Fibroblast of skin of left biceps (primary cell): ENCODE data around the gene JPT2.
"Not testable (repeated sequence)": the region's sequence is repeated elsewhere in the genome, so short reads cannot be mapped to it uniquely, and the experiment has no call there.

ENCODE experiments used
- DNase-seq, 2 experiments: peaks; one replicate each; pipeline ENCODE4 v3.0.0-alpha.2; 2013; ENCODE audit warnings: low read depth in 2 of 2

The JPT2 gene

DNA sequence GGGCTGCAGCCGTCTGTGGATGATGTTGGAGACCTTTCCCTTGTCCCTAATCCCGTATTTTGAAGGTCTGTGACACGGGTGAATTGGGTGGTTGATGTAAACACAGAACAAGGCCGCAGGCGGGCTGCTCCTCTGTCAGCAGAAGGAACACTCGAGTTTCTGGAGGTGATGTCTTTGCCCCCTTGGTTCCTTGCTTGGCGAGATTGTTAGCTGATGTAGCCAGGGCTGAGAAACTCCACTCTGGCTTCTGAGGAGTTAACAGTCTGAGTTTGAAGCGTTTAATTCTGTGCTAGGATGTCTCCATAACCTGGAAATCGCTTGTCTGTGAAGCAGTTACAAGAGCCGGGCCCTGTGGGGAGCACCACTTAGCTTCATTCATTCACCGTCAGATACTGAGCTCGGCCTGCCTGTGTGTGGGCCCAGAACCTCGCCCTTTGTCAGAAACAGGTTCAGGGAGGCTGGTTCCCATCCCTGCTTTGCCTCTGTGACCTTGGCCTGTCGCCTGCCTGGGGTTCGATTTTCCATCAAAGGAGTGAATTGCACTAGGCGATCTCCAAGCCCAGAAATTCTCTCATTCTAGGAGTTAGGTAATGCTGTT, 29.2 kb downstream of the JPT2 start:
- DNase-seq = no peak

GRCh38 chr16:1708083-1708767, 30.1 kb downstream of the JPT2 start:
- no peak for DNase-seq

- DNase-seq = no peak
Observed at GRCh38 chr16:1708768-1709180, 30.7 kb downstream of the JPT2 start.

DNA sequence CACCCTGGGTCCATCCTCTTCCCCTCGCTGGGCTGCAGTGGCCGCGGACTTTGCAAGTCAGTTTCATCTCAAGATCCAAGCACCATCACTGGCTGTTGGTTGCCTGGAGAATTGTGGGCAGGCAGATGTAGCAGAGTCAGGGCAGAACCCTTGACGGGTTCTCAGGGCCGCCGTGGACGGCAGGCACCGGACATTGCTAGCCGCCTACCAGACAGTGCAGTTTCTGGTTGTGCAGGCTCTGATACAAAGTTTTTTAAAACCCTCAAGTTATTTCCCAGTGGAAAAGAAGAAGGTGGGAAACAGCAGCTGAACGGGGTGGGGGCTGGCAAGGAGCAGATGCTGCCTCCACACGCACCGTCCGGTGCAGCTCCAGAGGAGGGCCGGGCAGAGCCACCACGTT, 31.3 kb downstream of the JPT2 start:
- DNase-seq = no peak

GRCh38 chr16:1710811-1711507, 32.9 kb downstream of the JPT2 start:
- DNase-seq = no peak

GRCh38 chr16:1712791-1713261, 34.7 kb downstream of the JPT2 start:
- no peak for DNase-seq

- no peak for DNase-seq
Observed at GRCh38 chr16:1713331-1713730, 35.3 kb downstream of the JPT2 start.

GRCh38 chr16:1713933-1714332, 35.9 kb downstream of the JPT2 start:
- no peak for DNase-seq

- no peak for DNase-seq
Observed at GRCh38 chr16:1715220-1715619, 37.1 kb downstream of the JPT2 start.

GRCh38 chr16:1718236-1718635, 40.2 kb downstream of the JPT2 start:
- DNase-seq = not testable (repeated sequence)

DNA sequence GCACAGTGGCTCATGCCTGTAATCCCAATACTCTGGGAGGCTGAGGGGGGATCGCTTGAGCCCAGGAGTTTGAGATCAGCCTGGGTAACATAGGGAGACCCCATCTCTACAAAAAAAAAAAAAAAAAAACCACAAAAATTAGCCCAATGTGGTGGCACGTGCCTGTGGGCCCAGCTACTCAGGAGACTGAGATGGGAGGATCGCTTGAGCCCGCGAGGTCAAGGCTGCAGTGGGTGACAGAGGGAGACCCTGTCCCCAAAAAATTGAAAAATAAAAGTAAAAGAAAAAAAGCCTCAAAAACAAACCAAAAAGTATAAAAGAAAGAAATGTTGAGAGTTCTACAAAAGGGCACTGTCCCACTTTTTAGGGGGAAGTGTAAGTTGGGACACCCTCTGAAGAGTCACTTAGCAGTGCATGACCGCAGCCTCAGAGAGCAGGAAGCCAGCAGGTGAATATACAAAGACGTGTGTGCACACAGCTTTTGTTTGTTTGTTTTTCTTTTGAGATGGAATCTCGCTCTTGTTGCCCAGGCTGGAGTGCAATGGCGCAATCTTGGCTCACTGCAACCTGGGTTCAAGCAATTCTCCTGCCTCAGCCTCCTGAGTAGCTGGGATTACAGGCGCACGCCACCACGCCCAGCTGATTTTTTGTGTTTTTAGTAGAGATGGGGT, 41.6 kb downstream of the JPT2 start:
- DNase-seq = not testable (repeated sequence)

GRCh38 chr16:1721372-1721771, 43.3 kb downstream of the JPT2 start:
- DNase-seq = no peak

DNA sequence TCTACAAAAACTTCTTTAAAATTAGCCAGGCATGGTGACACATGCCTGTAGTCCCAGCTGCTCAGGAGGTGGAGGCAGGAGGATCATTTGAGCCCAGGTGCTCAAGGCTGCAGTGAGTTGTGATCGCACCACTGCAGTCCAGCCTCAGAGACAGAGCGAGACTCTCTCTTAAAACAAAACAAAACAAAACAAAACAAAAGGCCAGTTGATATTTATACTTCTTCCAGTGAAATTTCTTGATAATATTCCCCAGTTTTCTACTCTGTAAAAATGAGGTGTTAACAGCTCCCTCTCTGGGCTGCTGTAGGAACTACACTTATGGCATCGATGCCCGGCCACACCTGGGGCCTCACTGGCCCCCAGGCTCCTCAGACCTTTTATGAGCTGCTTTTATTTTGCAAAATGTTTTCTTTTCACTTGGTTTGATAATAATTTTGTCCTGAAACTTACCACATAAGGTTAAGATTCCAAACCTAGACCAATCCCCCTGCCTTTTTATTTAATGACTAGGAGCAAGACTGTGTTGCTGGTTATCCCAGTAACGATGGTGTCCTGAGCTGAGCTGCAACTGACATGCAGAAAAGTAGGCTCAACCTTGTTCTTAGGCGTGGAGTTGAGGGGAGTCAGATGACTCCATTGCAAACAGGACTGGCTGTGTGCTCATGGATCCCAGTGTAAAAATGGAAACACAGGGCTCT, 45.5 kb downstream of the JPT2 start:
- no peak for DNase-seq

GRCh38 chr16:1724491-1724890, 46.4 kb downstream of the JPT2 start:
- no peak for DNase-seq

- no peak for DNase-seq
Observed at GRCh38 chr16:1726661-1727502, 48.8 kb downstream of the JPT2 start.

DNA sequence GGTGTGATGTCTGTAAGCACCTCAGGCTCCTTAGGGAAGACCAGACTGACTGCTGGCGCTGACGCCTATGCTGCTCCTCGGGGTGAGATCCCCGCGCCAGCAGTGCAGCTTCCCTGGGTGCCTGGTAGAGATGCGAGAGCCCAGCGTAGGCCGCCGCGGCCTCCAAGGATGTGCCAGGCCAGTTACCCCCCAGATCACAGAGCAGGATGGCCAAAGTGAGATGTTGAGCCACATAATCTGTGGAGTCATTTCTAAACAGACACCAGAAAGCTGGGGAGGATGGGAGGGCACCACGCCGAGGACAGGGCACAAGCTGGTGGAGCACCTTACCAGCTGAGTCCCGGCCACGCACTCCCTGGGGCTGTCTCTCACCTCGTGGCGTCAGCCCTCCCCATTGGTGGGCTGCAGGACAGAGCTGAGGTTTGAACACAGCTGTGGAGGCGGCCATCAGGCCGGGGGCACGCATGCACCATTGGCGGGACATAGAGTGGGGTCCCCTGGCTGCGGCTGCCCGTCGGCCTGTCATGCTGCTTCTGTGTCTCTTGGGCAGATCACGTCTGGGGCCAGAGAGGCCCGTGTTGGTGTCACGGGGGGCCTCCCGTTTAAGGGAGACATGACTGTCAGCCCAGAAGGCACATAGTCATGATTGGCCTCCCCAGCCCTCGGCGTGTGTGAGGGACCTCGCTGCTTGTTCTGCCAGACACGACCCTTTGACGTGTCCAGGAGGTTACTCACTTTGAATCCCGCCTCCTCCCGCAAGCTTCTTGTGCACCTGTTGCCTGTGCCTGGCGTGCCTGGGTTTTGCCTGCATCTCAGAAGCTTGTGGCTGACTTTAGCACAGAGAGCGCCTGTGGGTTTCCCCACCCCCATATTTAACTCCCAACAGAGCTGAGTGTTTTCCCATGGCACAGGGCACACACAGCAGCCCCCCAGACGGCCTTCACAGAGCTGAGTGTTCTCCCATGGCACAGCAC, 49.9 kb downstream of the JPT2 start:
- no peak for DNase-seq

DNA sequence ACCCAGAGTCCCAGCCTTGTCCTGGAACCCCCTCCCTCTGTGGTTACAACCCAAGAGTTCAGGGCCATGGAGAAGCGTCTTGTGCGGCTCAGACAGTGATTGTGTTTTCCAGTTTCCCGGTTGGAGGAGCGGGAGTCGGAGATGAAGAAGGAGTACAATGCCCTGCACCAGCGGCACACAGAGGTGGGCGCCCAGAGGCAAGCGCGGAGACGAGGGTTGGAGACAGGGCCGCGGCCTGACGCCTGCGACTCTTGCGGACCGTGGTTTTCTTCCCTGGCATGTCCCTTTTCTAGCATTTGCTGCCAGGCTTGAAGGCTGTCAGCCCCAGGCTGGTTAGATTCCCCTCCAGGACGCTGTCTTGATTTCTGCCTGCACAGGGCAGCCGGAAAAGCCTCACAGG, 50.9 kb downstream of the JPT2 start:
- no peak for DNase-seq

- no peak for DNase-seq
Observed at GRCh38 chr16:1729445-1729844, 51.4 kb downstream of the JPT2 start.

DNA sequence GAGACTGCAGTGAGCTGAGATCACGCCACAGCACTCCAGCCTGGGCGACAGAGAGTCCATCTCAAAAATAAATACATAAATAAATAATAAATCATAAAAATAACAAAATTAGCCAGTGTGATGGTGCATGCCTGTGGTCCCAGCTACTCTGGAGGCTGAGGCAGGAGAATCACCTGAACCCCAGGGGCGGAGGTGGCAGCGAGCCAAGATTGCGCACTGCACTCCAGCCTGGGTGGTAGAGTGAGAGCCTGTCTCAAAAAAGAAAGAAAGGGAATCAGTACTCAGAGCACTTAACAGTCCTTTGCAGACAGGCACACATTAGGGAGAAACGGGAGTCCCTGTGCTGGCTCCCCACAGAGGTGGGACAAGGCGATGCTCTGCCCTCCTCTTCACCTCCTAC, 53.0 kb downstream of the JPT2 start:
- no peak for DNase-seq

GRCh38 chr16:1731603-1732002, 53.5 kb downstream of the JPT2 start:
- no peak for DNase-seq
